HEK293 (cell line): ENCODE data around the gene SMIM32.

Experiments
- CTCF ChIA-PET: fragments of 350-600 bp; formaldehyde crosslinking; extraction: SDS; loops from one replicate; lab custom pipeline; 2021; ENCODE audit warnings: antibody characterized with exemption; lab: Yijun Ruan, JAX
- POLR2A ChIA-PET: fragments of 300-600 bp; formaldehyde crosslinking; extraction: SDS; loops from one replicate; lab custom pipeline; 2020; ENCODE audit warnings: antibody characterized with exemption, inconsistent platforms; lab: Yijun Ruan, JAX
- H3K27ac ChIP-seq: fragments of 200-500 bp; sonication (Bioruptor generic); 2 replicates; pipeline ENCODE4 v1.5.1; 2014; ENCODE audit warnings: low read depth, low read length, control low read depth, inconsistent platforms; ENCODE audit errors: extremely low read depth
- H3K36me3 ChIP-seq, 2 experiments: fragments of 200-500 bp in 1 of 2; sonication (Bioruptor generic) in 1 of 2; 1 replicate in 1 of 2; 2 replicates in 1 of 2; pipeline ENCODE4 v1.5.1; 2014 to 2017; ENCODE audit warnings: inconsistent platforms in 2 of 2, low read length in 2 of 2; ENCODE audit not compliant: control insufficient read depth in 2 of 2, insufficient read depth in 1 of 2
- H3K4me1 ChIP-seq: fragments of 200-500 bp; sonication (Bioruptor generic); 2 replicates; pipeline ENCODE4 v1.5.1; 2014; ENCODE audit warnings: mild to moderate bottlenecking, low read length, inconsistent platforms; ENCODE audit not compliant: control insufficient read depth, insufficient read depth
- H3K4me3 ChIP-seq: 2 replicates; pipeline ENCODE4 v1.5.1; 2011; ENCODE audit warnings: low read depth, mild to moderate bottlenecking, control low read depth, low read length, moderate library complexity
- H3K9me3 ChIP-seq: fragments of 200-500 bp; sonication (Bioruptor generic); 2 replicates; pipeline ENCODE4 v1.5.1; 2014; ENCODE audit warnings: low read depth, low read length, inconsistent platforms; ENCODE audit not compliant: control insufficient read depth, insufficient read depth
- HIC1 ChIP-seq: fragments of 450-650 bp; formaldehyde crosslinking; IDR thresholded peaks from 2 replicates; pipeline ENCODE4 v1.5.1; 2016; ENCODE audit warnings: missing biosample characterization, missing genetic modification characterization
- KLF1 ChIP-seq: fragments of 450-650 bp; formaldehyde crosslinking; IDR thresholded peaks from 2 replicates; pipeline ENCODE4 v1.5.1; 2016; ENCODE audit warnings: missing biosample characterization, missing genetic modification characterization
- PRDM4 ChIP-seq: fragments of 450-650 bp; formaldehyde crosslinking; IDR thresholded peaks from 2 replicates; pipeline ENCODE4 v1.5.1; 2017; ENCODE audit warnings: missing biosample characterization, missing genetic modification characterization
- REPIN1 ChIP-seq: fragments of 450-650 bp; formaldehyde crosslinking; IDR thresholded peaks from 2 replicates; pipeline ENCODE4 v1.5.1; 2017; ENCODE audit warnings: missing biosample characterization, missing genetic modification characterization, low read depth
- ZBTB48 ChIP-seq: fragments of 450-650 bp; formaldehyde crosslinking; IDR thresholded peaks from 2 replicates; pipeline ENCODE4 v1.5.1; 2016; ENCODE audit warnings: missing biosample characterization, missing genetic modification characterization
- ZNF24 ChIP-seq: fragments of 450-650 bp; formaldehyde crosslinking; IDR thresholded peaks from 2 replicates; pipeline ENCODE4 v1.5.1; 2016; ENCODE audit warnings: missing biosample characterization, missing genetic modification characterization
- ZNF280D ChIP-seq: fragments of 450-650 bp; formaldehyde crosslinking; IDR thresholded peaks from 2 replicates; pipeline ENCODE4 v1.5.1; 2016; ENCODE audit warnings: missing biosample characterization, missing genetic modification characterization
- ZNF37A ChIP-seq: fragments of 450-650 bp; IDR thresholded peaks from 2 replicates; pipeline ENCODE4 v1.5.1; 2018; ENCODE audit warnings: missing biosample characterization, missing genetic modification characterization
- ZNF513 ChIP-seq: fragments of 450-650 bp; IDR thresholded peaks from 2 replicates; pipeline ENCODE4 v1.5.1; 2018; ENCODE audit warnings: missing biosample characterization, missing genetic modification characterization
- ZNF561 ChIP-seq: fragments of 450-650 bp; IDR thresholded peaks from 2 replicates; pipeline ENCODE4 v1.5.1; 2018; ENCODE audit warnings: missing biosample characterization, missing genetic modification characterization, borderline replicate concordance
- ZNF580 ChIP-seq: fragments of 450-650 bp; formaldehyde crosslinking; IDR thresholded peaks from 2 replicates; pipeline ENCODE4 v1.5.1; 2016; ENCODE audit warnings: missing biosample characterization, missing genetic modification characterization
- ZNF645 ChIP-seq: fragments of 450-650 bp; formaldehyde crosslinking; IDR thresholded peaks from 2 replicates; pipeline ENCODE4; 2016; ENCODE audit warnings: missing biosample characterization, missing genetic modification characterization
- ZNF792 ChIP-seq: fragments of 450-650 bp; formaldehyde crosslinking; IDR thresholded peaks from 2 replicates; pipeline ENCODE4 v1.5.1; 2016; ENCODE audit warnings: missing biosample characterization, missing genetic modification characterization
- ZNF843 ChIP-seq: fragments of 450-650 bp; formaldehyde crosslinking; IDR thresholded peaks from 2 replicates; pipeline ENCODE4 v1.5.1; 2016; ENCODE audit warnings: missing biosample characterization, missing genetic modification characterization

SMIM32 gene

GRCh38 chr5:136213919-136214493, 21.0 kb upstream of the SMIM32 start:
- POLR2A ChIA-PET, result no interaction called here
- no peak overlapping the region for H3K27ac ChIP-seq
- no peaks in the 10 kb centered on the region for H3K36me3 ChIP-seq
- CTCF ChIA-PET, result interaction anchor here (0.5 to 0.8 kb wide), 5 partner anchors 20 to 981 kb away, joined by 3 to 5 read pairs (median 3); no protein-coding TSS in a partner anchor
- no peak overlapping the region for H3K4me3 ChIP-seq
- H3K9me3 ChIP-seq, result no peaks in the 10 kb centered on the region
- no peak for TF ChIP-seq HIC1 (tag by site-specific recombination)
- no peak for TF ChIP-seq ZNF792 (tag by site-specific recombination)
- TF ChIP-seq ZNF280D (tag by site-specific recombination), result no peak
- TF ChIP-seq ZNF580 (tag by site-specific recombination), result no peak
- no peak for TF ChIP-seq KLF1
- TF ChIP-seq ZNF561 (tag by site-specific recombination), result no peak
- no peak for TF ChIP-seq ZNF513 (tag by site-specific recombination)
- TF ChIP-seq PRDM4 (tag by site-specific recombination), result no peak
- no peak for TF ChIP-seq ZNF37A
- TF ChIP-seq ZNF645 (tag by site-specific recombination), result no peak
- no peak for TF ChIP-seq ZBTB48
- TF ChIP-seq ZNF24 (tag by site-specific recombination), result no peak
- TF ChIP-seq ZNF843 (tag by site-specific recombination), result no peak
- no peak for TF ChIP-seq REPIN1 (tag by site-specific recombination)
- H3K4me1 ChIP-seq, result no peaks in the 10 kb centered on the region
